GM12878 (cell line): ENCODE results near the gene MAGI1. TPM values are rescaled to one million over a fixed set of nuclear protein-coding genes. Genes with fewer than 3 reads are reported as not detected.

Source experiments
- ATAC-seq: fragments of 200-7000 bp; cut with Tn5 transposase; 3 replicates; pipeline ENCODE4 v1.9.1; 2020; ENCODE audit warnings: mild to moderate bottlenecking, moderate library complexity
- BruUV-seq: library from RNA; stranded (reverse); fragments of 400-500 nt; replicated peaks from 2 replicates; lab custom pipeline; 2021; lab: Mats Ljungman, UMichigan
- CTCF ChIA-PET: fragments of 300-600 bp; sonication (Branson Sonifier 250); formaldehyde crosslinking; extraction: SDS; loops from one replicate; lab custom pipeline; 2021; ENCODE audit warnings: inconsistent platforms; lab: Yijun Ruan, JAX
- POLR2A ChIA-PET: fragments of 350-600 bp; formaldehyde crosslinking; extraction: SDS; loops from one replicate; lab custom pipeline; 2021; ENCODE audit warnings: inconsistent platforms; lab: Charles Lee
- RAD21 ChIA-PET: fragments of 300-600 bp; sonication (Branson Sonifier 250); formaldehyde crosslinking; loops from one replicate; lab custom pipeline; 2023; ENCODE audit warnings: antibody characterized with exemption; ENCODE audit not compliant: unreplicated experiment; lab: Charles Lee
- SMC1A ChIA-PET: fragments of 300-600 bp; sonication (Branson Sonifier 250); formaldehyde crosslinking; loops from one replicate; lab custom pipeline; 2023; ENCODE audit not compliant: unreplicated experiment, uncharacterized antibody; lab: Charles Lee
- DNase-seq: peaks from one replicate; pipeline ENCODE4 v3.0.0-alpha.2; 2011; ENCODE audit warnings: low read depth, low spot score
- FAIRE-seq: peaks from 3 replicates; lab custom pipeline; 2011; peaks lifted over from hg19 to GRCh38; lab: Jason Lieb, UNC
- H2AFZ ChIP-seq: 2 replicates; pipeline ENCODE4 v1.6.0; 2011; ENCODE audit warnings: low read depth, low read length, control low read depth; ENCODE audit not compliant: control insufficient read depth
- H3K27ac ChIP-seq: 2 replicates; pipeline ENCODE4 v1.5.1; 2011; ENCODE audit warnings: control low read depth; ENCODE audit not compliant: control insufficient read depth, insufficient read depth
- H3K27me3 ChIP-seq, 2 experiments: replicated peaks in 1 of 2; 2 replicates each; pipeline versions ENCODE4 v1.6.0 to v1.6.1; 2011; ENCODE audit warnings: low read length in 1 of 2; ENCODE audit not compliant: control insufficient read depth in 2 of 2, insufficient read depth in 2 of 2
- H3K36me3 ChIP-seq, 2 experiments: 2 replicates each; pipeline ENCODE4 v1.5.1; 2011; ENCODE audit warnings: low read length in 1 of 2; ENCODE audit not compliant: control insufficient read depth in 2 of 2, insufficient read depth in 2 of 2
- H3K4me1 ChIP-seq: 2 replicates; pipeline ENCODE4 v1.6.1; 2011; ENCODE audit warnings: mild to moderate bottlenecking, low read length, moderate library complexity, mixed read lengths; ENCODE audit not compliant: control insufficient read depth, insufficient read depth
- H3K4me2 ChIP-seq: 2 replicates; pipeline ENCODE4 v1.6.0; 2011; ENCODE audit warnings: control low read depth; ENCODE audit not compliant: control insufficient read depth, insufficient read depth
- H3K4me3 ChIP-seq: fragments of 200-600 bp; sonication (generic); 2 replicates; pipeline ENCODE4 v1.5.1; 2016
- H3K79me2 ChIP-seq: 2 replicates; pipeline ENCODE4 v1.6.0; 2011; ENCODE audit warnings: low read length; ENCODE audit not compliant: control insufficient read depth, insufficient read depth
- H3K9ac ChIP-seq: 2 replicates; pipeline ENCODE4 v1.8.0; 2011; ENCODE audit warnings: low read length, control low read depth, mixed read lengths; ENCODE audit not compliant: control insufficient read depth, insufficient read depth
- H3K9me3 ChIP-seq: replicated peaks from 3 replicates; pipeline ENCODE4 v1.5.1; 2011; ENCODE audit warnings: mild to moderate bottlenecking, low read length; ENCODE audit not compliant: control insufficient read depth, insufficient read depth
- H4K20me1 ChIP-seq: 2 replicates; pipeline ENCODE4 v1.6.0; 2011; ENCODE audit not compliant: control insufficient read depth, insufficient read depth
- CHD2 ChIP-seq: IDR thresholded peaks from 2 replicates; pipeline ENCODE4 v1.6.1; 2011; ENCODE audit warnings: low read depth, low read length, improper control_type of control experiment, borderline replicate concordance
- EED ChIP-seq: sonication (generic); IDR thresholded peaks from 2 replicates; pipeline ENCODE4 v1.6.1; 2016; ENCODE audit warnings: antibody characterized with exemption, low read depth
- EZH2 ChIP-seq: IDR thresholded peaks from 2 replicates; pipeline ENCODE4 v1.6.1; 2012; ENCODE audit warnings: low read depth, mild to moderate bottlenecking, control low read depth, inconsistent platforms, low read length, borderline replicate concordance; ENCODE audit not compliant: control insufficient read depth
- MYB ChIP-seq: fragments of 150-350 bp; IDR thresholded peaks from 2 replicates; pipeline ENCODE4 v1.6.1; 2014; ENCODE audit warnings: mild to moderate bottlenecking, low read depth, low read length, borderline replicate concordance
- NR2F1 ChIP-seq: fragments of 450-650 bp; conservative IDR thresholded peaks from 2 replicates; pipeline ENCODE4 v1.6.1; 2017; ENCODE audit warnings: mild to moderate bottlenecking
- RB1 ChIP-seq: fragments of 450-650 bp; formaldehyde crosslinking; IDR thresholded peaks from 2 replicates; pipeline ENCODE4 v1.6.1; 2017; ENCODE audit warnings: mild to moderate bottlenecking, borderline replicate concordance
- SREBF2 ChIP-seq: IDR thresholded peaks from 2 replicates; pipeline ENCODE4 v1.6.1; 2012; ENCODE audit warnings: mild to moderate bottlenecking, low read length
- TCF12 ChIP-seq: IDR thresholded peaks from 2 replicates; pipeline ENCODE4 v1.6.1; 2011; ENCODE audit warnings: low read depth, mild to moderate bottlenecking, low read length
- ZNF207 ChIP-seq: fragments of 450-650 bp; IDR thresholded peaks from 2 replicates; pipeline ENCODE4 v1.6.1; 2014; ENCODE audit warnings: antibody characterized with exemption, mild to moderate bottlenecking, borderline replicate concordance
- ZNF274 ChIP-seq: IDR thresholded peaks from one replicate; pipeline ENCODE4 v1.8.0; 2011; ENCODE audit not compliant: insufficient read length, insufficient read depth
- WGBS: methylation state at CpG from one replicate; pipeline ENCODE4 v1.1.6; 2016; ENCODE audit warnings: low lambda C conversion rate; ENCODE audit not compliant: insufficient replicate concordance, insufficient coverage; ENCODE audit errors: missing lambda C conversion rate; 5-methylcytosine and 5-hydroxymethylcytosine counted together
- in situ Hi-C: fragments of 300-500 bp; cut with MboI; formaldehyde crosslinking; loops from 9 replicates; pipeline ENCODE4 v1.14.3; 2018; ENCODE audit warnings: mixed read lengths
- intact Hi-C: fragments of 100-400 bp; cut with micrococcal nuclease; formaldehyde crosslinking; loops from one replicate; pipeline ENCODE4 v1.14.2; 2022; ENCODE audit not compliant: unreplicated experiment
- polyA plus RNA-seq, 11 experiments: library from polyadenylated mRNA; depleted of rRNA in 4 of 11; unstranded in 6 of 11; stranded (reverse) in 5 of 11; fragments of >200 nt; fragmentation: Nextera tagmentation in 4 of 11; fragmentation: Illumina TruSeq in 1 of 11; extraction: Ambion mirVana in 4 of 11; extraction: Trizol in 1 of 11; gene quantifications; 1 replicate in 1 of 11; 2 replicates in 10 of 11; pipeline versions ENCODE4 v1.2.1 to v1.2.3, GENCODE V29; 2011 to 2016; ENCODE audit warnings: inconsistent platforms in 2 of 11, missing spikeins in 2 of 11, low read depth in 1 of 11
- total RNA-seq, 4 experiments: library from RNA; depleted of rRNA in 3 of 4; stranded (reverse); fragments of >200 nt in 3 of 4; fragmentation: Illumina TruSeq in 1 of 4; extraction: Trizol in 1 of 4; gene quantifications; 2 replicates each; pipeline versions ENCODE4 v1.2.1 to v1.2.3, GENCODE V29; 2013 to 2021
- TF ChIP-seq, protein P1 (sequence below): fragments of 450-650 bp; IDR thresholded peaks from 2 replicates; pipeline ENCODE4 v1.6.1; 2017; ENCODE audit warnings: antibody characterized with exemption, mild to moderate bottlenecking, moderate library complexity
- TF ChIP-seq, protein P2 (sequence below): fragments of 450-650 bp; formaldehyde crosslinking; IDR thresholded peaks from 2 replicates; pipeline ENCODE4 v1.4.0; 2020; ENCODE audit warnings: mild to moderate bottlenecking, moderate library complexity

The MAGI1 gene
- total and polyA plus RNA-seq, 10 of the 15 experiments (the other 5 are each of a cell fraction or from before 2014, with no cell fraction given): 0.02 to 3.3 (median 0.29) TPM; not detected in 1

DNA sequence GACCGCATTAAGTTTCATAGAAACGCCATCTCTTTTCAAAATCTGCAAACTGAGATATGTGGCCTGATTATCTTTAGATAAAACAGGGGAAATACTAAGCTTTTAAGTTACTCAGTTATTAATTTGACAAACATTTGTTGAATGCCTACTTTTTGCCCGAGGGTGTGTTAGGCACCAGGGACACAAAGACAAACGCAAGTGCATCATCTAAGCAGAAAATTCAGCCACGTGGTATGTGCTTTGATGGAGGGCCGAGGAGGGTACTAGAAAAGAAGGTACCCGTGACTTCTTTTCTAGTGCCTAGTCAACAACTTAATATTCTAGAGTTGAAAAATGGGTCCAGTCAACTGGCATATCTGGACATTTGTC, 594.3 kb downstream of the MAGI1 start:
- SMC1A ChIA-PET: no interaction called here

More for the DNA sequence above, 594.3 kb downstream of the MAGI1 start:
- Histone ChIP-seq H3K27me3 (no peaks in the 10 kb centered on the region), H4K20me1 (no peaks in the 10 kb centered on the region), H3K4me1 (no peaks in the 10 kb centered on the region), H3K36me3 (no peaks in the 10 kb centered on the region), H3K4me3 (no peak overlapping the region), H3K79me2 (no peaks in the 10 kb centered on the region), H3K4me2 (no peak overlapping the region), H3K27ac (no peak overlapping the region), H3K9me3 (no peaks in the 10 kb centered on the region), H2AFZ (no peak overlapping the region), H3K9ac (no peak overlapping the region)
- intact Hi-C loops (no loop called here), in situ Hi-C loops (no loop called here)
- ChIA-PET POLR2A (no interaction called here), CTCF (interaction anchor here (1.8 kb wide), 1 partner anchor 11 kb away, joined by 5 read pairs; no protein-coding TSS in a partner anchor), RAD21 (no interaction called here)
- DNase-seq: no peak
- no TSS peak for BruUV-seq
- TF ChIP-seq TCF12 (no peak), SREBF2 (no peak), EED (no peak), ZNF207 (no peak), CHD2 (no peak), NR2F1 (no peak), ZNF274 (no peak), RB1 (no peak), MYB (no peak), EZH2 (no peak)
- TF ChIP-seq, protein P1, sequence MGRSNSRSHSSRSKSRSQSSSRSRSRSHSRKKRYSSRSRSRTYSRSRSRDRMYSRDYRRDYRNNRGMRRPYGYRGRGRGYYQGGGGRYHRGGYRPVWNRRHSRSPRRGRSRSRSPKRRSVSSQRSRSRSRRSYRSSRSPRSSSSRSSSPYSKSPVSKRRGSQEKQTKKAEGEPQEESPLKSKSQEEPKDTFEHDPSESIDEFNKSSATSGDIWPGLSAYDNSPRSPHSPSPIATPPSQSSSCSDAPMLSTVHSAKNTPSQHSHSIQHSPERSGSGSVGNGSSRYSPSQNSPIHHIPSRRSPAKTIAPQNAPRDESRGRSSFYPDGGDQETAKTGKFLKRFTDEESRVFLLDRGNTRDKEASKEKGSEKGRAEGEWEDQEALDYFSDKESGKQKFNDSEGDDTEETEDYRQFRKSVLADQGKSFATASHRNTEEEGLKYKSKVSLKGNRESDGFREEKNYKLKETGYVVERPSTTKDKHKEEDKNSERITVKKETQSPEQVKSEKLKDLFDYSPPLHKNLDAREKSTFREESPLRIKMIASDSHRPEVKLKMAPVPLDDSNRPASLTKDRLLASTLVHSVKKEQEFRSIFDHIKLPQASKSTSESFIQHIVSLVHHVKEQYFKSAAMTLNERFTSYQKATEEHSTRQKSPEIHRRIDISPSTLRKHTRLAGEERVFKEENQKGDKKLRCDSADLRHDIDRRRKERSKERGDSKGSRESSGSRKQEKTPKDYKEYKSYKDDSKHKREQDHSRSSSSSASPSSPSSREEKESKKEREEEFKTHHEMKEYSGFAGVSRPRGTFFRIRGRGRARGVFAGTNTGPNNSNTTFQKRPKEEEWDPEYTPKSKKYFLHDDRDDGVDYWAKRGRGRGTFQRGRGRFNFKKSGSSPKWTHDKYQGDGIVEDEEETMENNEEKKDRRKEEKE: no peak
- TF ChIP-seq, protein P2, sequence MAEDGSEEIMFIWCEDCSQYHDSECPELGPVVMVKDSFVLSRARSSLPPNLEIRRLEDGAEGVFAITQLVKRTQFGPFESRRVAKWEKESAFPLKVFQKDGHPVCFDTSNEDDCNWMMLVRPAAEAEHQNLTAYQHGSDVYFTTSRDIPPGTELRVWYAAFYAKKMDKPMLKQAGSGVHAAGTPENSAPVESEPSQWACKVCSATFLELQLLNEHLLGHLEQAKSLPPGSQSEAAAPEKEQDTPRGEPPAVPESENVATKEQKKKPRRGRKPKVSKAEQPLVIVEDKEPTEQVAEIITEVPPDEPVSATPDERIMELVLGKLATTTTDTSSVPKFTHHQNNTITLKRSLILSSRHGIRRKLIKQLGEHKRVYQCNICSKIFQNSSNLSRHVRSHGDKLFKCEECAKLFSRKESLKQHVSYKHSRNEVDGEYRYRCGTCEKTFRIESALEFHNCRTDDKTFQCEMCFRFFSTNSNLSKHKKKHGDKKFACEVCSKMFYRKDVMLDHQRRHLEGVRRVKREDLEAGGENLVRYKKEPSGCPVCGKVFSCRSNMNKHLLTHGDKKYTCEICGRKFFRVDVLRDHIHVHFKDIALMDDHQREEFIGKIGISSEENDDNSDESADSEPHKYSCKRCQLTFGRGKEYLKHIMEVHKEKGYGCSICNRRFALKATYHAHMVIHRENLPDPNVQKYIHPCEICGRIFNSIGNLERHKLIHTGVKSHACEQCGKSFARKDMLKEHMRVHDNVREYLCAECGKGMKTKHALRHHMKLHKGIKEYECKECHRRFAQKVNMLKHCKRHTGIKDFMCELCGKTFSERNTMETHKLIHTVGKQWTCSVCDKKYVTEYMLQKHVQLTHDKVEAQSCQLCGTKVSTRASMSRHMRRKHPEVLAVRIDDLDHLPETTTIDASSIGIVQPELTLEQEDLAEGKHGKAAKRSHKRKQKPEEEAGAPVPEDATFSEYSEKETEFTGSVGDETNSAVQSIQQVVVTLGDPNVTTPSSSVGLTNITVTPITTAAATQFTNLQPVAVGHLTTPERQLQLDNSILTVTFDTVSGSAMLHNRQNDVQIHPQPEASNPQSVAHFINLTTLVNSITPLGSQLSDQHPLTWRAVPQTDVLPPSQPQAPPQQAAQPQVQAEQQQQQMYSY (CRISPR knock-in tag): no peak
- no peak for ATAC-seq
- no peak for FAIRE-seq
- WGBS: 5% methylated on average over 7 of the region's 7 CpGs
